Duodenal mucosa (tissue), 2 donors: ENCODE results near the gene TMBIM4.

Experiments used
- H3K27ac ChIP-seq: one replicate; pipeline ENCODE4 v1.7.0; 2013; ENCODE audit warnings: low read depth, low read length
- H3K27me3 ChIP-seq, 2 donors: one replicate each; pipeline ENCODE4 v1.7.0; 2013; ENCODE audit warnings: low read length in 2 of 2, control low read depth in 1 of 2; ENCODE audit not compliant: insufficient read depth in 2 of 2, control insufficient read depth in 1 of 2
- H3K36me3 ChIP-seq, 2 donors: one replicate each; pipeline ENCODE4 v1.7.0; 2013; ENCODE audit warnings: low read length in 2 of 2, control low read depth in 1 of 2; ENCODE audit not compliant: insufficient read depth in 2 of 2, control insufficient read depth in 1 of 2
- H3K4me1 ChIP-seq, 2 donors: one replicate each; pipeline ENCODE4 v1.7.0; 2013; ENCODE audit warnings: low read length in 2 of 2, control low read depth in 1 of 2; ENCODE audit not compliant: insufficient read depth in 2 of 2, control insufficient read depth in 1 of 2
- H3K4me3 ChIP-seq, 2 donors: one replicate each; pipeline ENCODE4 v1.7.0; 2013; ENCODE audit warnings: low read length in 2 of 2, low read depth in 1 of 2
- H3K9ac ChIP-seq, 2 donors: one replicate each; pipeline ENCODE4 v1.7.0; 2013; ENCODE audit warnings: low read length in 2 of 2, low read depth in 1 of 2
- H3K9me3 ChIP-seq, 2 donors: one replicate each; pipeline ENCODE4 v1.7.0; 2013; ENCODE audit warnings: low read length in 2 of 2, control low read depth in 1 of 2; ENCODE audit not compliant: control insufficient read depth in 1 of 2

TMBIM4 gene

DNA sequence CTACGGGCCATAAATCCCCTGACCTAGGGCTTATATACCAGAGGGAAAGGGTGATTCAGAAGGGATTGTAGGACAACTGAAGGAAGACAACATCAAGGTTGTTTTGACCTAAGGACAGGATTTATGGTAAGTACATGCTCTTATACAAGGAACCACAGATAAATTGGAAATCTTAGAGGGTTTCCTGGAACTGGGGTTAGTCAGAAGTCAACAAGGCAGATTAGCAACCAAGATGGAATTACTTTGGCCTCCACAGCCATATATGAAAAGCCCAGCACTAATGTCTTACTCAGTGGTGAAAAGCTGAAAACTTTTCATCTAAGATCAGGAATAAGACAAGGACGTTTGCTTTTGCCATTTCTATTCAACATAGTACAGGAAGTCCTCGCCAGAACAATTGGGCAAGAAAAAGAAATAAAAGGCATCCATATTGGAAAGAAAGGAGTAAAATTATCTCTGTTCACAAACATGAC is 5.4 kb downstream of the TMBIM4 start:
- Histone ChIP-seq H3K36me3 (peaks cover 8 to 14% of the 10 kb centered on the region in 2 donors), H3K27ac (no peak overlapping the region), H3K9me3 (peaks cover 3 to 8% of the 10 kb centered on the region in 2 donors), H3K27me3 (no peaks in the 10 kb centered on the region), H3K4me3 (no peak overlapping the region), H3K4me1 (peaks cover 6% of the 10 kb centered on the region in 2 donors), H3K9ac (no peak overlapping the region)

DNA sequence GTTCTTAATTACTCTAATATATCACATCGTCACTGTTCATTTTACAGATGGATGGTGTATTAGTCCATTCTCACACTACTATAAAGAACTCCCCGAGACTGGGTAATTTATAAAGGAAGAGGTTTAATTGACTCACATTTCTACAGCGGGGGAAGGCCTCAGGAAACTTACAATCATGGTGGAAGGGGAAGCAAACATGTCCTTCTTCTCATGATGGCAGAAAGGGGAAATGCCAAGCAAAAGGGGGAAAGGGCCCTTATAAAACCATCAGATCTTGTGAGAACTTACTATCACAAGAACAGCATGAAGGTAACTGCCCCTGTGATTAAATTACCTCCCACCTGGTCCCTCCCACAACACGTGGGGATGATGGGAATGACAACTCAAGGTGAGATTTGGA is 6.5 kb downstream of the TMBIM4 start:
- Histone ChIP-seq H3K9ac (no peak overlapping the region), H3K4me3 (no peak overlapping the region), H3K9me3 (peaks cover 7 to 8% of the 10 kb centered on the region in 2 donors), H3K36me3 (peaks cover 11 to 20% of the 10 kb centered on the region in 2 donors), H3K27me3 (no peaks in the 10 kb centered on the region), H3K4me1 (peaks cover 1 to 3% of the 10 kb centered on the region in 2 donors), H3K27ac (no peak overlapping the region)

DNA sequence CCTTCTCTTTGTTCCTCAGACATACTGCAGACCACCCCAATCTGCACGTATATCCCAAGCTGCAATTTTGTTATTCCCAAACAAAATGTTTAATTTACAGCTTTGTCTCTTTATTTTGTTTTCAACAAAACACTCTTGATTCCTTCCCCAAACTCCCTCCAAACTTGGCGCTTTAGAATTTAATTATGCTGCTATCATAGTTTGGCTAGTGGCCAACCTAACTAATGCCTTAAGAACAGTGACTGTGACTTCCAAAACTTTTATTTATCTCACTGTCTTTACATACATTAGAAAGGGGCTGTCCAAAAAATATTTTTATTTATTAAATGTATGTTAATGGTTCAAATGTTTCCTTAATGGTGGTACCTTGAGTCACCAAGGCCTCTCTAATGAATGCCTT is 7.1 kb downstream of the TMBIM4 start:
- Histone ChIP-seq H3K27me3 (no peaks in the 10 kb centered on the region), H3K4me3 (no peak overlapping the region), H3K27ac (no peak overlapping the region), H3K9ac (no peak overlapping the region), H3K9me3 (peaks cover 7 to 8% of the 10 kb centered on the region in 2 donors), H3K4me1 (no peaks in the 10 kb centered on the region), H3K36me3 (peaks cover 11 to 20% of the 10 kb centered on the region in 2 donors)

DNA sequence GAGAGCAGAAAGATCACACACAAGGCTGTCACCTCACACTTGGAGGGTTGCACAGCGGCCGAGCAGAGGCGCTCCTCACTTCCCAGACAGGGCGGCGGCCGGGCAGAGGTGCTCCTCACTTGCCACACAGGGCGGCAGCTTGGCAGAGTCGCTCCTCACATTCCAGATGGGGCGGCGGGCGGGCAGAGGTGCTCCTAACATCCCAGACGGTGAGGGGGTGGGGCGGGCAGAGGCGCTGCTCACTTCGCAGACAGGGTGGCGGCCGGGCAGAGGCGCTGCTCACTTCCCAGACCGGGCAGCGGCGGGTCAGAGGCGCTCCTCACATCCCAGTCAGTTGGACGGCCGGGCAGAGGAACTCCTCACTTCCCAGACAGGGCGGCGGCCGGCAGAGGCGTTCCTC is 9.1 kb downstream of the TMBIM4 start:
- Histone ChIP-seq H3K27ac (no peak overlapping the region), H3K27me3 (no peaks in the 10 kb centered on the region), H3K9ac (no peak overlapping the region), H3K4me3 (no peak overlapping the region), H3K4me1 (no peaks in the 10 kb centered on the region), H3K9me3 (peaks cover 7 to 8% of the 10 kb centered on the region in 2 donors), H3K36me3 (peaks cover 11 to 14% of the 10 kb centered on the region in 2 donors)

DNA sequence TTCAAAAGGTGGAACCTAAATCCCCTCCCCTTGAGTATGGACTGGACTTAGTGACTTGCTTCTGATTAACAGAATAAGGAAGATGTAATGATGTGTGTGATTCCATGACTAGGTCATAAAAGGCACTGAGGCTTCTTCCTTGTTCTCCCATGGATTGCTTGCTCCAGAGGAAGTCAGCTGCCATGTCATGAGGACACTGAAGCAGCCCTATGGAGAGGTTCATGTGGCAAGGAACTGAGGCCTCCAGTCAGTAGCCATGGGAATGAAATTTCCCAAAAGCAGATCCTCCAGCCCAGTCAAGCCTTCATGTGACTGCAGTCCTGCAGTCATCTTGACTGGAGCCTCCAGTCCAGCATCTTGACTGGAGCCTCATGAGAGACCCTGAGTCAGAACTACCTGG is 10.7 kb downstream of the TMBIM4 start:
- H3K27me3 ChIP-seq, result no peaks in the 10 kb centered on the region

DNA sequence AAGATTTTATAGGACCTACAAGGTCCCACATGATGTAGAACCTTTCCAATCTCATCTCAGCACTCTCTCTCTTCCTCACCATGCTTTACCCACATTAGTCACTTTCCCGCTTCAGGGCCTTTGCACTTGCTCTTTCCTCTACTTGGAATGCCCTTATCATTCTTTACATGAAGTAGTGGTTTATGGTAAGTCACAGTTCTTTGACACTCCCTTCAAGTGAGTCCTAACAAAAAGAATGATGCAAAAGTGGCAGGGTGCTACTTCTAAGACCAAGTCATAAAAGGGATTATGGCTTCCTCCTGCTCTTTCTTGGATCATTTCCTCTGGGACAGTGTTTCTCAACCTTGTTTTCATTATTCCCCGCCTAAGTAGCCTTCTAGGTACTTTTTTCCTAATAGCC is 13.1 kb downstream of the TMBIM4 start:
- H3K4me1 ChIP-seq, result no peaks in the 10 kb centered on the region

More for the DNA sequence above, 10.7 kb downstream of the TMBIM4 start:
- Histone ChIP-seq H3K27ac (no peak overlapping the region), H3K4me3 (no peak overlapping the region), H3K9me3 (peaks cover 0 to 7% of the 10 kb centered on the region in 2 donors), H3K36me3 (peaks cover 11 to 14% of the 10 kb centered on the region in 2 donors), H3K4me1 (no peaks in the 10 kb centered on the region), H3K9ac (no peak overlapping the region)

DNA sequence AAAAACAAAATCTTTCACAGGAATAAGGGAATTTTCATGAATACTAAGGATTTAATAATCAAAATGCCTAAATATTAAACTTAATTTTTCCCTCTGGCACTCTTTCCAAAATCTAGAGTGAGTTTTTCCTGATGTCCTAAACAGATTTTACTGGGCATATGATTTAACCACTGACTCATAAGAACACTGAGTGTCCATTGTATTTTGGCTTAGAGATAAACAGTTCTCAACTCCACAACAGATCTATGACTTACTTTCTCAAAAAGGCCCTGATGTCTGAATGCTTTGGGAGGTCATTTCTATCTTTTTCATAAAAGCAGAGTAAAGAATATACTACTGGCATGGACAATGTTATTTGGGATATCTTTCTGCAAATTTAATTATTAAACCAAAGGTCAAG is 15.0 kb downstream of the TMBIM4 start:
- Histone ChIP-seq H3K4me3 (no peak overlapping the region), H3K36me3 (peaks cover 11 to 16% of the 10 kb centered on the region in 2 donors), H3K27me3 (no peaks in the 10 kb centered on the region), H3K4me1 (no peaks in the 10 kb centered on the region), H3K9ac (no peak overlapping the region), H3K27ac (no peak overlapping the region), H3K9me3 (peaks cover 0 to 7% of the 10 kb centered on the region in 2 donors)

More for the DNA sequence above, 13.1 kb downstream of the TMBIM4 start:
- peaks cover 12 to 14% of the 10 kb centered on the region in 2 donors for H3K36me3 ChIP-seq
- no peak overlapping the region for H3K27ac ChIP-seq
- no peak overlapping the region for H3K9ac ChIP-seq
- no peaks in the 10 kb centered on the region for H3K27me3 ChIP-seq
- peaks cover 0 to 7% of the 10 kb centered on the region in 2 donors for H3K9me3 ChIP-seq
- H3K4me3 ChIP-seq, result no peak overlapping the region

DNA sequence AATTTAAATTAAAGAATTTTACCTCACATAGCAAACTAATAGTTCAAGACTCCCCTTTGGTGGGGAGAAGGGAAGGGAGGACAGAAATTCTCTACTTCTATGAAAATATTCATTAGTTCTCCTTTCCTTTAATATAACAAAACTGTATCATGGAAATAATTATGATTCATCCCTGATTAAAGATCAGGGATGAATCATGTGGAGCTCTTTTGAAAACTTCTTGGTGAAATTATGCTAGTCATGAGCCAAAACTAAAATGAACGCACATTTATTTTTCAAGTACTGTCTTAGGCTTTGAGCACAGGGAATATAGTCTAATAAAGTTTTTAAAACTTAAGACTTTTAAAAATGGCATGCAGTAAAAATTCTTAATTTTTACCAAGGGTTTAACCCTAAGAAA is 17.1 kb downstream of the TMBIM4 start:
- H3K27ac ChIP-seq, result no peak overlapping the region
- H3K36me3 ChIP-seq, result peaks cover 4 to 11% of the 10 kb centered on the region in 2 donors
- no peaks in the 10 kb centered on the region for H3K27me3 ChIP-seq
- no peak overlapping the region for H3K4me3 ChIP-seq
- H3K4me1 ChIP-seq, result no peaks in the 10 kb centered on the region
- no peaks in the 10 kb centered on the region for H3K9me3 ChIP-seq
- H3K9ac ChIP-seq, result no peak overlapping the region

DNA sequence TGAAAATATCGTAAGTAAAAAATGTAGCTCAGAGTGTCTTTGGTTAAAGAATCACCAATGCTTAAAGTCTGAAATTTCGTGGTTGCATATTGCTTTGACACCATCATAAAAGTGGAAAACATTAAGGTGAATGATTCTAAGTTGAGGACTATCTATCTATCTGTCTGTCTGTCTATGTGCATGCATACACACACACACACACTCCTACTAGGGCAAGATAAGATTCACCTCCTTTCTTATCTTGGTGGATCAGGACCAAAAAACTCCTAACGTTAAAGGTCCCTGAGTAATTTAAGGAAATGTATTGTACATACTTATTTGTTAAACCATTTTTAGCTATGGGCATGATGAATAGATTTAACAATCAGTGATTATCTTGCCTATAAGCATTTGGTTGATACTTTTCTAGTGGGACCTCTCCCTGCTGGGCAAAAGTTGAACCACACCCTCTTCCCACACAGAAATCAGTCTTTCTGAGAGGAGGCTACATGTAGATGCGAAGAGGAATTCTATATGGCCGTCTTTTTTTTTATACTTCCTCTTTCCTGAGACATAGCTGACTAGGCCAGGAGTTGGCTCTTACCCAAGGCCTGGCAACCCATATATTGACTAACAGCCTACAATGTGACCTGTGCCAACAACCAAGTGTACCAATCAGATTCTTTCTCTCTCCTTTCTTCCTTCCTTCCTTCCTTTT is 19.9 kb downstream of the TMBIM4 start:
- no peaks in the 10 kb centered on the region for H3K4me1 ChIP-seq
- H3K27ac ChIP-seq, result no peak overlapping the region
- no peaks in the 10 kb centered on the region for H3K27me3 ChIP-seq
- no peaks in the 10 kb centered on the region for H3K9me3 ChIP-seq
- no peak overlapping the region for H3K9ac ChIP-seq
- H3K36me3 ChIP-seq, result peaks cover 4 to 21% of the 10 kb centered on the region in 2 donors
- H3K4me3 ChIP-seq, result no peak overlapping the region

DNA sequence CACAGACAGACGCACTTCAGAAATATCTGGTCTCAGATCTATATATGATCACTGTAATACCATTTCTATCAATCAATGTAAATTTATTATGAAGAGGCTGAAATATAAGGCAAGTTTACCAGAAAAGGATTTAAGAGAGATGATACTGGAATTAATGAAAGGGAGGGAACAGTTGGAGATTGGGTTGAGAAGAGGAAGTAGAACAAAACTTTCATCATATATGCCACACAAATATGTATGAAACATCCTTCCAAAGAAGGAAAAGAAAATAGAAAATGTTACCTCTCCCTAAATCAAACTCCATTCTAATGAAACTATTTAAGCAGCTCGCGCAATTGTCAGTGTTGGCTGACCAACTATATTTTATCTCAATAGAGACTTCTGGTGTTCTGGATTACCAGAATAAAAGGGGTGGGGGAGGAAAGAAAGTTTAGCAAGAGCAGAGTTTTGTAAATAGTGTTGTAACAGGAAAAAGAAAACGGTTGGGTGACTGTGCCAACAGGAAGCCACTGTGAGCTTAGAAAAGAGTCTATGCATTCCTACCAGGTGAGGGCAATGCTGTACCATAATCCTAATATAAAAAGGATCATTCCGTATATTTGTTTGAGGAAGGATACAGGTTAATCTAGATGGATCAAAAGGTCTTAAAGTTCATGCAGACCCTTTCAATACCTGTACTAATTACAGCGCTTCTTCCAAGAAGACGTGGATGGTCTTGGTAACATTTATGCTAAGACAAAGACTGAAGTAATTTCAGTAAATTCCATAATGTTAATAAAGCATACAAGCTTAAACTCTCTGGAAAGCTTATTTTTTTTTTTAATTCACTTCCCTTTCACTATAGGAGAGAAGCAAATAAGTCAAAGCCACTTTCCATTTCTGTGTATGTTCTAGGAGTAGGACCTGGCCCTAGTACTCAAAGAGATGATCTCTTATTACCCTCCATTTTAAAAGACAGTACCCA is 24.7 kb downstream of the TMBIM4 start:
- no peak overlapping the region for H3K9ac ChIP-seq
- peaks cover 4 to 21% of the 10 kb centered on the region in 2 donors for H3K9me3 ChIP-seq
- H3K36me3 ChIP-seq, result peaks cover 25 to 44% of the 10 kb centered on the region in 2 donors
- H3K4me1 ChIP-seq, result no peaks in the 10 kb centered on the region
- no peak overlapping the region for H3K27ac ChIP-seq
- H3K4me3 ChIP-seq, result no peak overlapping the region
- H3K27me3 ChIP-seq, result no peaks in the 10 kb centered on the region
